GM12878 (cell line): ENCODE measurements around the gene PTK6. TPM values are rescaled to one million over a fixed set of nuclear protein-coding genes. Genes with fewer than 3 reads are reported as not detected.
A peak's percentile ranks its signal among the peaks of the same experiment; 100 is the strongest.

Experiments
- ATAC-seq: fragments of 200-7000 bp; cut with Tn5 transposase; 3 replicates; pipeline ENCODE4 v1.9.1; 2020; ENCODE audit warnings: mild to moderate bottlenecking, moderate library complexity
- BruUV-seq: library from RNA; stranded (reverse); fragments of 400-500 nt; replicated peaks from 2 replicates; lab custom pipeline; 2021; lab: Mats Ljungman, UMichigan
- CTCF ChIA-PET: fragments of 300-600 bp; sonication (Branson Sonifier 250); formaldehyde crosslinking; extraction: SDS; loops from one replicate; lab custom pipeline; 2021; ENCODE audit warnings: inconsistent platforms; lab: Yijun Ruan, JAX
- POLR2A ChIA-PET: fragments of 350-600 bp; formaldehyde crosslinking; extraction: SDS; loops from one replicate; lab custom pipeline; 2021; ENCODE audit warnings: inconsistent platforms; lab: Charles Lee
- RAD21 ChIA-PET: fragments of 300-600 bp; sonication (Branson Sonifier 250); formaldehyde crosslinking; loops from one replicate; lab custom pipeline; 2023; ENCODE audit warnings: antibody characterized with exemption; ENCODE audit not compliant: unreplicated experiment; lab: Charles Lee
- SMC1A ChIA-PET: fragments of 300-600 bp; sonication (Branson Sonifier 250); formaldehyde crosslinking; loops from one replicate; lab custom pipeline; 2023; ENCODE audit not compliant: unreplicated experiment, uncharacterized antibody; lab: Charles Lee
- DNase-seq: peaks from one replicate; pipeline ENCODE4 v3.0.0-alpha.2; 2011; ENCODE audit warnings: low read depth, low spot score
- FAIRE-seq: peaks from 3 replicates; lab custom pipeline; 2011; peaks lifted over from hg19 to GRCh38; lab: Jason Lieb, UNC
- H2AFZ ChIP-seq: 2 replicates; pipeline ENCODE4 v1.6.0; 2011; ENCODE audit warnings: low read depth, low read length, control low read depth; ENCODE audit not compliant: control insufficient read depth
- H3K27ac ChIP-seq: 2 replicates; pipeline ENCODE4 v1.5.1; 2011; ENCODE audit warnings: control low read depth; ENCODE audit not compliant: control insufficient read depth, insufficient read depth
- H3K27me3 ChIP-seq, 2 experiments: replicated peaks in 1 of 2; 2 replicates each; pipeline versions ENCODE4 v1.6.0 to v1.6.1; 2011; ENCODE audit warnings: low read length in 1 of 2; ENCODE audit not compliant: control insufficient read depth in 2 of 2, insufficient read depth in 2 of 2
- H3K36me3 ChIP-seq, 2 experiments: 2 replicates each; pipeline ENCODE4 v1.5.1; 2011; ENCODE audit warnings: low read length in 1 of 2; ENCODE audit not compliant: control insufficient read depth in 2 of 2, insufficient read depth in 2 of 2
- H3K4me1 ChIP-seq: 2 replicates; pipeline ENCODE4 v1.6.1; 2011; ENCODE audit warnings: mild to moderate bottlenecking, low read length, moderate library complexity, mixed read lengths; ENCODE audit not compliant: control insufficient read depth, insufficient read depth
- H3K4me2 ChIP-seq: 2 replicates; pipeline ENCODE4 v1.6.0; 2011; ENCODE audit warnings: control low read depth; ENCODE audit not compliant: control insufficient read depth, insufficient read depth
- H3K4me3 ChIP-seq: fragments of 200-600 bp; sonication (generic); 2 replicates; pipeline ENCODE4 v1.5.1; 2016
- H3K79me2 ChIP-seq: 2 replicates; pipeline ENCODE4 v1.6.0; 2011; ENCODE audit warnings: low read length; ENCODE audit not compliant: control insufficient read depth, insufficient read depth
- H3K9ac ChIP-seq: 2 replicates; pipeline ENCODE4 v1.8.0; 2011; ENCODE audit warnings: low read length, control low read depth, mixed read lengths; ENCODE audit not compliant: control insufficient read depth, insufficient read depth
- H3K9me3 ChIP-seq: replicated peaks from 3 replicates; pipeline ENCODE4 v1.5.1; 2011; ENCODE audit warnings: mild to moderate bottlenecking, low read length; ENCODE audit not compliant: control insufficient read depth, insufficient read depth
- H4K20me1 ChIP-seq: 2 replicates; pipeline ENCODE4 v1.6.0; 2011; ENCODE audit not compliant: control insufficient read depth, insufficient read depth
- BHLHE40 ChIP-seq, 2 experiments: fragments of 450-650 bp in 1 of 2; IDR thresholded peaks; 2 replicates each; pipeline ENCODE4 v1.6.1; 2011 to 2017; ENCODE audit warnings: low read depth in 2 of 2, borderline replicate concordance in 1 of 2, improper control_type of control experiment in 1 of 2, low read length in 1 of 2, mild to moderate bottlenecking in 1 of 2
- CREB1 ChIP-seq: IDR thresholded peaks from 2 replicates; pipeline ENCODE4 v1.6.1; 2012; ENCODE audit warnings: low read depth, mild to moderate bottlenecking, inconsistent platforms
- DPF2 ChIP-seq: fragments of 450-650 bp; IDR thresholded peaks from 2 replicates; pipeline ENCODE4 v1.6.1; 2017; ENCODE audit warnings: mild to moderate bottlenecking
- EGR1 ChIP-seq, 2 experiments: IDR thresholded peaks; 1 replicate in 1 of 2; 2 replicates in 1 of 2; pipeline ENCODE4 v1.6.1; 2011 to 2012; ENCODE audit warnings: low read depth in 2 of 2, low read length in 2 of 2, borderline replicate concordance in 1 of 2, mild to moderate bottlenecking in 1 of 2, moderate library complexity in 1 of 2
- GATAD2B ChIP-seq: fragments of 450-650 bp; conservative IDR thresholded peaks from 2 replicates; pipeline ENCODE4 v1.6.1; 2017; ENCODE audit warnings: low read depth, mild to moderate bottlenecking, moderate library complexity
- IKZF1 ChIP-seq: fragments of 450-650 bp; conservative IDR thresholded peaks from 2 replicates; pipeline ENCODE4 v1.6.1; 2017; ENCODE audit warnings: antibody characterized with exemption, mild to moderate bottlenecking
- IKZF2 ChIP-seq, 2 experiments: fragments of 450-650 bp; IDR thresholded peaks; 2 replicates each; pipeline ENCODE4 v1.6.1; 2017; ENCODE audit warnings: mild to moderate bottlenecking in 2 of 2, moderate library complexity in 2 of 2
- JUNB ChIP-seq: IDR thresholded peaks from 2 replicates; pipeline ENCODE4 v1.6.1; 2016; ENCODE audit warnings: antibody characterized with exemption, mild to moderate bottlenecking
- JUND ChIP-seq: IDR thresholded peaks from 2 replicates; pipeline ENCODE4 v1.6.1; 2012; ENCODE audit warnings: low read depth, mild to moderate bottlenecking, low read length, improper control_type of control experiment, moderate library complexity
- LARP7 ChIP-seq: fragments of 450-650 bp; IDR thresholded peaks from 2 replicates; pipeline ENCODE4 v1.6.1; 2017; ENCODE audit warnings: mild to moderate bottlenecking
- POLR2A ChIP-seq: IDR thresholded peaks from 2 replicates; pipeline ENCODE4 v1.6.1; 2011; ENCODE audit warnings: low read depth, mild to moderate bottlenecking, low read length
- RB1 ChIP-seq: fragments of 450-650 bp; formaldehyde crosslinking; IDR thresholded peaks from 2 replicates; pipeline ENCODE4 v1.6.1; 2017; ENCODE audit warnings: mild to moderate bottlenecking, borderline replicate concordance
- REST ChIP-seq: IDR thresholded peaks from 2 replicates; pipeline ENCODE4 v1.6.1; 2012; ENCODE audit warnings: mild to moderate bottlenecking, low read depth, low read length
- SMC3 ChIP-seq: IDR thresholded peaks from 2 replicates; pipeline ENCODE4 v1.6.1; 2011; ENCODE audit warnings: low read length, improper control_type of control experiment, borderline replicate concordance
- SPI1 ChIP-seq: IDR thresholded peaks from 2 replicates; pipeline ENCODE4 v1.6.1; 2011; ENCODE audit warnings: low read depth, mild to moderate bottlenecking, low read length, moderate library complexity, borderline replicate concordance; ENCODE audit not compliant: insufficient read depth
- ZBTB11 ChIP-seq: fragments of 450-650 bp; formaldehyde crosslinking; IDR thresholded peaks from 2 replicates; pipeline ENCODE4 v1.5.0; 2022; ENCODE audit warnings: mild to moderate bottlenecking, missing genetic modification characterization
- ZSCAN29 ChIP-seq: fragments of 450-650 bp; IDR thresholded peaks from 2 replicates; pipeline ENCODE4 v1.6.1; 2017; ENCODE audit warnings: mild to moderate bottlenecking, moderate library complexity
- WGBS: methylation state at CpG from one replicate; pipeline ENCODE4 v1.1.6; 2016; ENCODE audit warnings: low lambda C conversion rate; ENCODE audit not compliant: insufficient replicate concordance, insufficient coverage; ENCODE audit errors: missing lambda C conversion rate; 5-methylcytosine and 5-hydroxymethylcytosine counted together
- in situ Hi-C: fragments of 300-500 bp; cut with MboI; formaldehyde crosslinking; loops from 9 replicates; pipeline ENCODE4 v1.14.3; 2018; ENCODE audit warnings: mixed read lengths
- intact Hi-C: fragments of 100-400 bp; cut with micrococcal nuclease; formaldehyde crosslinking; loops from one replicate; pipeline ENCODE4 v1.14.2; 2022; ENCODE audit not compliant: unreplicated experiment
- polyA plus RNA-seq, 11 experiments: library from polyadenylated mRNA; depleted of rRNA in 4 of 11; unstranded in 6 of 11; stranded (reverse) in 5 of 11; fragments of >200 nt; fragmentation: Nextera tagmentation in 4 of 11; fragmentation: Illumina TruSeq in 1 of 11; extraction: Ambion mirVana in 4 of 11; extraction: Trizol in 1 of 11; gene quantifications; 1 replicate in 1 of 11; 2 replicates in 10 of 11; pipeline versions ENCODE4 v1.2.1 to v1.2.3, GENCODE V29; 2011 to 2016; ENCODE audit warnings: inconsistent platforms in 2 of 11, missing spikeins in 2 of 11, low read depth in 1 of 11
- total RNA-seq, 4 experiments: library from RNA; depleted of rRNA in 3 of 4; stranded (reverse); fragments of >200 nt in 3 of 4; fragmentation: Illumina TruSeq in 1 of 4; extraction: Trizol in 1 of 4; gene quantifications; 2 replicates each; pipeline versions ENCODE4 v1.2.1 to v1.2.3, GENCODE V29; 2013 to 2021

PTK6 gene
- total and polyA plus RNA-seq, 10 of the 15 experiments (the other 5 are each of a cell fraction or from before 2014, with no cell fraction given): 0.02 to 0.21 (median 0.09) TPM; not detected in 3

DNA sequence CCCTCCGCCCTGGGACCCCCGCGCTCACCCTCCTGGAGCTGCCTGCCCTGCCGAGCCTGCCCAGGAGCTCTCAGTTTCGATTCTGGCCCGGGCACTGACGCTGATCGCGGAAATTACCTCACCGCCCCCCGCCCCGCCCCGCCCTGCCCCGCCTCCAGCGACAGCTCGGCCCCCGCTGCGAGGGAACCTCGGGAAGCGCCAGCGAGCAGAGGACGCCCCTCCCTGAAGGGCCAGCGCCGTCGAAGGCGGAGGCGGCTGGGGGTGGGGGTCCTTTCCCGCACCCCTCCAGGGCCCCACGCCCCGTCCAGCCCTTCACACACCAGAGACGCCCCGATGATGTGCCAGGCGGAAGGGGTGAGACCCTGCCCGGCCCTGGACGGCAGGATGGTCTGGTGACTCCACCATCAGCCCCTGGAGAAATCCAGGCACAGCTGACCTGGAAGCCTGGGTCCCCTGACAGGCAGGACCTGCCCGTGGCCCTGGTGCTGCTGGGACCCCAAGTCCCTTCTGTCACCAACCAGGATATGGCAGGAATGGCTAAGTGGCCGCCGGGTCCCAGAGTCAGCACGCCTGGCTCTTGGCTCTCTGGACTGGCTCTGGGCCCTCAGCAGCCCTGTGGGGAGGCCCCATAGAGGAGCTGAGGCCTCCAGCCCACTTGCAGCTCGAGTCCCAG lies 37.1 kb upstream of the PTK6 start, which contains the start of gene HELZ2:
TSS of gene HELZ2 (minus strand) at position 84 of the 673 bp plus-strand sequence. CDS start 1,854 bp downstream, outside the sequence.
- in situ Hi-C loops: no loop called here
- Histone ChIP-seq H3K36me3 (no peaks in the 10 kb centered on the region), H3K9me3 (no peaks in the 10 kb centered on the region), H3K27ac (no peak within 1 kb of the TSS; the same call in 1 of the 2 replicates), H4K20me1 (no peaks in the 10 kb centered on the region; the same call in 1 of the 2 replicates), H2AFZ (peak within 1 kb of the TSS; percentile 79), H3K4me3 (peak within 1 kb of the TSS; percentile 90), H3K4me1 (peaks cover 10% of the 10 kb centered on the region), H3K4me2 (peak within 1 kb of the TSS; percentile 92), H3K9ac (peak within 1 kb of the TSS; percentile 82), H3K79me2 (peaks cover 3% of the 10 kb centered on the region; the same call in 1 of the 2 replicates), H3K27me3 (no peaks in the 10 kb centered on the region)
- SMC1A ChIA-PET: interaction anchor here (1.2 to 1.3 kb wide), 2 partner anchors 37 to 78 kb away, joined by 4 read pairs; partner anchors contain the start of gene PTK6
- intact Hi-C loops: no loop called here
- DNase-seq: no peak
- RAD21 ChIA-PET: interaction anchor here (0.5 to 2.5 kb wide), 10 partner anchors 19 to 199 kb away, joined by 3 to 30 read pairs (median 4); partner anchors contain the start of gene PTK6
- no TSS peak for BruUV-seq
- ATAC-seq: peak; percentile 93
- 13% methylated on average over 23 of the region's 40 CpGs for WGBS
- CTCF ChIA-PET: interaction anchor here (1.3 to 3.0 kb wide), 6 partner anchors 32 to 406 kb away, joined by 3 to 25 read pairs (median 4); partner anchors contain the start of genes PRPF6, PTK6 and TPD52L2
- FAIRE-seq: peak; percentile 41
- POLR2A ChIA-PET: interaction anchor here (0.6 to 2.2 kb wide), 10 partner anchors 19 to 84 kb away, joined by 3 to 9 read pairs (median 4); partner anchors contain the start of genes FNDC11, PTK6 and RTEL1
- TF ChIP-seq REST (no peak), JUND (no peak), LARP7 (peak; percentile 46; the same call in 1 of the 2 replicates), SPI1 (no peak), IKZF2 (IDR thresholded peaks at IDR 0.05) (peak in 1 of 2 experiments; percentile 22; a peak in 1 of 4 replicates), GATAD2B (peak; percentile 41), JUNB (no peak), SMC3 (no peak), IKZF1 (peak; percentile 72), ZBTB11 (CRISPR knock-in tag) (no peak), ZSCAN29 (no peak), DPF2 (peak; percentile 62; the same call in 1 of the 2 replicates), RB1 (0 out of 2 replicates have a peak, but pooled peaks have one; percentile 16), POLR2A (peak; percentile 65), BHLHE40 (IDR thresholded peaks at IDR 0.05; ENCODE audit: borderline replicate concordance in 1 of 2, low read depth in 2 of 2, low read length in 1 of 2) (peak in 1 of 2 experiments; percentile 21; a peak in 1 of 4 replicates), EGR1 (IDR thresholded peaks at IDR 0.05; ENCODE audit: borderline replicate concordance in 1 of 2, low read depth in 2 of 2, low read length in 2 of 2) (0 out of 3 replicates have a peak, but pooled peaks of 1 of the 2 experiments have one; percentile 14), CREB1 (0 out of 2 replicates have a peak, but pooled peaks have one; percentile 25)
